Activated naive CD4-positive, alpha-beta T cell treated with anti-CD3 and anti-CD28 coated beads, Interleukin-2, amount 50 U/mL, for 72 hours (primary cell): ENCODE results near the gene DUSP6. TPM values are rescaled to one million over a fixed set of nuclear protein-coding genes. Genes with fewer than 3 reads are reported as not detected.
"Not testable (repeated sequence)": the region's sequence is repeated elsewhere in the genome, so short reads cannot be mapped to it uniquely, and the experiment has no call there.

Source experiments
- ATAC-seq, 2 donors: fragments of 150-1000 bp; cut with Tn5 transposase; 2 replicates each; pipeline ENCODE4 v1.10.0; 2021; ENCODE audit warnings: mild to moderate bottlenecking in 2 of 2, moderate library complexity in 2 of 2
- DNase-seq, 2 donors: peaks; one replicate each; pipeline ENCODE4 v3.0.0; 2021 to 2022; ENCODE audit warnings: low spot score in 2 of 2
- H3K27ac Mint-ChIP-seq, 2 donors: one replicate each; pipeline ENCODE4 v1.8.0; 2022; ENCODE audit warnings: mild to moderate bottlenecking in 2 of 2, mixed read lengths in 2 of 2
- H3K36me3 Mint-ChIP-seq, 2 donors: one replicate each; pipeline ENCODE4 v1.8.0; 2022; ENCODE audit warnings: mixed read lengths in 2 of 2
- H3K9me3 Mint-ChIP-seq, 2 donors: one replicate each; pipeline ENCODE4 v1.8.0; 2022; ENCODE audit warnings: mixed read lengths in 2 of 2
- total RNA-seq, 2 donors: library from RNA; stranded (reverse); gene quantifications; one replicate each; pipeline ENCODE4 v1.2.3, GENCODE V29; 2022

Gene DUSP6
- total RNA-seq, 2 donors from 2014 or later = 25.3 to 39.1 TPM

DNA sequence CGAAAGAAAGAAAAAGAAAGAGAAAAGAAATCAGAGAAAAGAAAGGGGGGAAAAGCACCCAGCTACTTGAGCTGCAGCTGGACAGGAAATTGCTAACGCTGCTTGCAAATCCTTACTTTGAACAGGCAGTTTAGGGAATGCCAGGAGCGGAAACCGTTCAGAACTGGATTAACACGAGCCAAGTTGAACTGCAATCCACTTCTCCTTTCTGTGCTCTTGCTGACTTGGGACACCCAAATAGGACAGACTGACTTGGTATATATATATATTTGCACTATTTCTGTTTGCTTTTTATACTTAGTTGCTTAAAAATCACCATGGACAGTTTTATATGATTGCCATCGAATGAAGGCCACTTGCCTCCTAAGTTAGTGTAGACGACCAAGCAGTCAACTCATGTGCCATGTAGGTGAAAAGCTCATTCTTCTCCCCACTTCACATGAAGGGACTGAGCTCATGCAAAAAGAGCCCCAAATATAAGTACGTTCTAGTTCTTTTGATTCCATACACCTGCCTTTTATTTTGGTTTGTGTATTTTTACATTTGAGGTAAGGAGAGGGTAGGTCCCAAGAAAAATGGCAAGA is 5.5 kb downstream of the DUSP6 start:
- ATAC-seq = no peak
- peaks cover 37 to 39% of the 10 kb centered on the region in 2 donors for H3K36me3 Mint-ChIP-seq
- no peak for DNase-seq
- H3K9me3 Mint-ChIP-seq = no peaks in the 10 kb centered on the region
- H3K27ac Mint-ChIP-seq = peak overlapping the region; percentile 28 to 81

DNA sequence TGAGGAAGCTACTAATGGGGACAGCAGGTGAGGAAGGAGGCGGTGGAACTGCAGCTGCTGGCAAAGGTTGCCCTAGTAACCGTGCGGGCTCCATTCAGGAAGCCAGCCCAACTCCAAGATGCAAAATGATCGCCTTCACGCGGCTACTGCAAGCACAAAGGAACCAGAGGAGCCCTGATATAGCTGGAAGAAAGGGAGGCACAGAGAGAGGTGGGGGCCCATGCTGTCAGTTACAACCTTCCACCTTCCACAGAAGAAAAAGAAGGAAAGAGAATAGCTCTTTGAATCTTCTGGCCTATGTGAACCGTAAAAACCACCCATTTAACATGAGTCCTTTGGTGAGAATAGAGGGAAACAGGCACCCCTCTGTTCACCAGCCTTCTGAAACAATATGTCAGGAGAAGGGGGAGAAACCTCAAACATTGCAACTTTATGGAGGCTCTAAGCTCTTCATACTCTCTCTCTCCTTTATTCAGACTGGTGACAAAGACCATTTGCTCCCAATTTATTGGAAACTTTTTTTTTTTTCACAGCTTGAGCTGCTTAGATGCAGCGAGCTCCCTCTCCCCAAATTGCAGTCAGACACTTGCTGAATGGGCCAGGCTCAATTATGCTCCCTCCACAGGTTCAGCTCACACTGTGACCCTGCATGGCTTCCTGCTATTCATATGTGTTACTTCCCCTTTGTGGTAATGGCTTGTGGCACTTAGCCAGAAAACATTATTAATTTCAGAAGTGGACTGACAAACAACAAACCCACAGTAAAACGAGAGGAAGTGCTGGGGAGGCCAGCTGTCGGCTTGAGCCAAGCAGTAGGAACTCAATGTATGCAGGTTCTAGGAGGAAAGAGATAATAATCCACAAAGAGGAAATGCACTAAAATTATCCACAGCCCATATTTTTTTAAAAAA is 6.2 kb downstream of the DUSP6 start:
- no peaks in the 10 kb centered on the region for H3K9me3 Mint-ChIP-seq
- peak overlapping the region; percentile 28 to 81 for H3K27ac Mint-ChIP-seq
- H3K36me3 Mint-ChIP-seq = peaks cover 30 to 38% of the 10 kb centered on the region in 2 donors
- ATAC-seq = peak; percentile 81 to 84
- DNase-seq = peak in 1 of 2 donors; percentile 41

DNA sequence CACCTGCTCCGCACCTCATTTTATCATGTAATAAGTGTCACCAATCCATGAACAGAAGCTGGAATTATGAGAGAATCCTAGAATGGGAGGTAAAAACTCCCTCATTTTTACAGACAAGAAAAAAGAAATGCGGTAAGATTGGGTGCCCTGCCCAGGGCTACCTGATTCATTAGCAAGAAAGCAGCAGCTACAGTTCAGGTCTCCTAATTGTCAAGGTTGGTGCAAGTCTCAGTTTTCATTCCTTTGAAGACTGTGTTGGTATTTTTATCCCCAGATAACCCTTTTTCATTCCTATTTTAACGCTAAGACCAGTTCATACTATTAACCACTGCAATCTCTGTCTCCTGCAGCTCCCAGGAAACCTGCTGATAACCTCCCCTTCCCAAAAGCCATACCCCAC is 6.9 kb downstream of the DUSP6 start:
- Mint-ChIP-seq H3K36me3 (peaks cover 22 to 31% of the 10 kb centered on the region in 2 donors), H3K9me3 (no peaks in the 10 kb centered on the region), H3K27ac (no peak overlapping the region)
- no peak for ATAC-seq
- no peak for DNase-seq

DNA sequence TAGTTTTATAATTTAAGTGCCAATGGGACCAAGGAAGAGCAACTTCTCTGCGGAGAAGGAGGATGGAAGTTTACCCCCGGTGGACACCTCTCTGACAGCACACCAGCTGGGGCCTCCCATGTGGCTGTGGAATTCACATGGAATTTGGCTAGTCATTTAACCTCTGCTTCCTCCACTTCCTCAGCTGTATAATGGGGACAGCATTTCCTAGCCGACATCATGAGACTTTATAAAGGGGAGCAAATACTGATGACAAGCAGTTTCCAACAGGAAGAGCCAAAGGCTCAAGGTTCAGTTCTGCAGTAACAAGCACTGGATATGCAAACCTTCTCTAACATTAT is 7.5 kb downstream of the DUSP6 start:
- ATAC-seq (no peak), DNase-seq (no peak)
- H3K9me3 Mint-ChIP-seq = no peaks in the 10 kb centered on the region
- H3K36me3 Mint-ChIP-seq = peaks cover 17 to 27% of the 10 kb centered on the region in 2 donors
- no peak overlapping the region for H3K27ac Mint-ChIP-seq

DNA sequence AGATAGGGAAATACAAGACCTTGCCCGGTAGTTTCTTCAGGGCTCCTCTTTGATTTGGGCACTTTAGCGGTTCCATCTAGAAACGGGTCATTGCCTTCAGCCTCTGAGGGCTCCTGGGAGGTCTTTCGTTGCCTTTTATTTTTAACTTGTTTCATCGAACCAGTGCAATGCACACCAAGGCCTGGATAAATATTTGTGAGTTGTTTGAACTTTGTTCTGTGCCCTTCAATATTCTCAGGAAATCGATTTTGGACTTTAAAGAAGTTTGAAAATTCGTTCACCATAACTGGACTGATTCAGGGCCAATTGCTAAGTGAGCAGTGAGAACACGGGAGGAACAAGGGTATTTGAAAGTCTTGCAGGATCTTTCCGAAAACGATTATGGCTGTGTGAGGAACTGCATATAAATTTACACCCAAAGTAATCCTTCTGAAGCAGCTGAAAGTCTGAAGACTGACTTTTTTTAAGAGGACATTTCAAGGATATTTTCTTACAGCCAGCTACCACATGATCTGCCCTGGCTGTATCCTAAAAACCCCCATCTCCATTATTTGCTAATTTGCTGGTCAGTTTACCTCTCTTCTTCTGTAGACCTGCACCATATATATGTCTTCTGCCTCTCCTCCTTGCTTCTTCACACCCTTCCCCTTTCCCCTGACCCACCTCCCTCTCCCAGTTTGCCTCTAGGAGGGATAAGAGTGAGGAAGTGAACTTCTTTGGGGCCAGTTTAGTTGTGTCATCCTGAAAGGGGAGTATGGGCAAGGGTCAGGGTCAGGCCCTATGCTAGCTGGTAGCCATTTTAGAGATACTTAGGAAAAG is 8.0 kb downstream of the DUSP6 start:
- DNase-seq (no peak), ATAC-seq (no peak)
- no peak overlapping the region for H3K27ac Mint-ChIP-seq
- H3K9me3 Mint-ChIP-seq = no peaks in the 10 kb centered on the region
- peaks cover 12 to 22% of the 10 kb centered on the region in 2 donors for H3K36me3 Mint-ChIP-seq

DNA sequence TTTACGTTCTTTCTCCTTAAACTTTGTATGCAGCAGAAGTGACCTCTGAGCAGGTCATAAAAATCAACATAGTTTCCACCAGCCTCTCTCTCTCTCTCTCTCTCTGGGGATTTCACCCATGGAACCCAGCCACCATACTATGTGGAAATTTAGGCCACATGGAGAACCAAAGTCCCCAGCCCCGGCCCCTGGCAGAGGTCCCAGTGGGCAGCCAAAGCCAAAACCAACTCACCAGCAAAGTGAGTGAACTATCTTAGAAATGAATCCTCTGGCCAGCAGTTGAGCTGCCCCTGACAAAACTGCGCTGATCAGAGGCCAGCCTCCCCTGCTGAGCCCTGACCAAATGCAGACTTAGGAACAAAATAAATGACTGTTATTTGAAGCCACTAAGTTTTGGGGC is 9.2 kb downstream of the DUSP6 start:
- Mint-ChIP-seq H3K27ac (no peak overlapping the region), H3K9me3 (no peaks in the 10 kb centered on the region)
- ATAC-seq = no peak

DNA sequence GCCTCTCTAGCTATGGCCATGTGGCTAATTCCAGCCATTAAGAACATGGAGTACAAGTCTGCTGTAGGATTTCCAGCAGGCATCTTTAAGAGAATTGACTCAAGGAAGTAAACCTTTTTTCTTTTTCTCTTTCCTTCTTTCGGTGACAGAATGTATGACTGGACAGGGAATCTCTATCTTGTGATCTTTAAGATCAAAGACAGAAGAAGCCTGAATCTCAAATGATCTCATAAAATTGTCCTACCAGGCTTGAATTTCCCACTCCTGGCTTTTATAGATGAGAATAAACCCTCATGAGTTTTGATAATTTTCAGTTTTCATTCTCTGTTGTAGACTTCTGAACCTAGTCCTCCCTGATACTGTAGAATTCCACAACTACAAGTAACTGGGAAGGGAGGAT is 11.4 kb downstream of the DUSP6 start:
- no peaks in the 10 kb centered on the region for H3K36me3 Mint-ChIP-seq
- no peak overlapping the region for H3K27ac Mint-ChIP-seq
- DNase-seq (no peak), ATAC-seq (no peak)
- H3K9me3 Mint-ChIP-seq = no peaks in the 10 kb centered on the region

More for the DNA sequence above, 9.2 kb downstream of the DUSP6 start:
- peaks cover under 1 to 11% of the 10 kb centered on the region in 2 donors for H3K36me3 Mint-ChIP-seq
- DNase-seq = no peak

DNA sequence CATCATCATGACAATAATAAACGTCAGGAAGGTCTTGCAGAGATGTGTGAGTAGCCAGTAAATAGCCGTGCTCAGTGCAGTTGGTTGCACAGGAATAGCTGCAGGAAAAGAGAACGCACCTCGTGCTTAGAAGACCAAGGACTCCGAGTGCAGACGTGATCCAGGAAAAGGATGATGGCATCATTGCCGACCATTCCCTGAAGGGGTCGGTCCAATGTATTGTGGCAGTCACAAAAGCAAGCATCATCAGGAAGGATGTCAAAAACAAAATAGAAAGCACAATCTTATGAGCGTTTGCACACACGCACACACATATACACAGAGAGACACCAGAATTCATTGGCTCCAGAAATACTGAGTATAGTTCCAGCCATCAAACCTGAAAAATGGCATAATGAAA is 12.8 kb downstream of the DUSP6 start:
- ATAC-seq = no peak
- DNase-seq = no peak
- no peaks in the 10 kb centered on the region for H3K36me3 Mint-ChIP-seq
- no peaks in the 10 kb centered on the region for H3K9me3 Mint-ChIP-seq
- H3K27ac Mint-ChIP-seq = no peak overlapping the region

DNA sequence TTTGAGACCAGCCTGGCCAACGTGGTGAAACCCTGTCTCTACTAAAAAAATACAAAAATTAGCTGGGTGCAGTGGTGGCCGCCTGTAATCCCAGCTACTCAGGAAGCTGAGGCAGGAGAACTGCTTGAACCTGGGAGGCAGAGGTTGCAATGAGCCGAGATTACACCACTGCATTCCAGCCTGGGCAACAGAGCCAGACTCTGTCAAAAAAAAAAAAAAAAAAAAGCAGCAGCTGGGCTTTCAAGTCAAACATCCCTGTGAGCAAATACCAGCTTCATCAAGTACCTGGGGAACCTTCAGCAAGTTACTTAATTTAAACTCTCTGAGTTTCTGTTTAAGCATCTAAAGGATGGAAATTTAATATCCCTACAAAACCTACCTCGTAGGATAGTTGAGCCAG is 15.2 kb downstream of the DUSP6 start:
- ATAC-seq, H3K27ac Mint-ChIP-seq, DNase-seq, H3K9me3 Mint-ChIP-seq, H3K36me3 Mint-ChIP-seq: not testable (repeated sequence)

DNA sequence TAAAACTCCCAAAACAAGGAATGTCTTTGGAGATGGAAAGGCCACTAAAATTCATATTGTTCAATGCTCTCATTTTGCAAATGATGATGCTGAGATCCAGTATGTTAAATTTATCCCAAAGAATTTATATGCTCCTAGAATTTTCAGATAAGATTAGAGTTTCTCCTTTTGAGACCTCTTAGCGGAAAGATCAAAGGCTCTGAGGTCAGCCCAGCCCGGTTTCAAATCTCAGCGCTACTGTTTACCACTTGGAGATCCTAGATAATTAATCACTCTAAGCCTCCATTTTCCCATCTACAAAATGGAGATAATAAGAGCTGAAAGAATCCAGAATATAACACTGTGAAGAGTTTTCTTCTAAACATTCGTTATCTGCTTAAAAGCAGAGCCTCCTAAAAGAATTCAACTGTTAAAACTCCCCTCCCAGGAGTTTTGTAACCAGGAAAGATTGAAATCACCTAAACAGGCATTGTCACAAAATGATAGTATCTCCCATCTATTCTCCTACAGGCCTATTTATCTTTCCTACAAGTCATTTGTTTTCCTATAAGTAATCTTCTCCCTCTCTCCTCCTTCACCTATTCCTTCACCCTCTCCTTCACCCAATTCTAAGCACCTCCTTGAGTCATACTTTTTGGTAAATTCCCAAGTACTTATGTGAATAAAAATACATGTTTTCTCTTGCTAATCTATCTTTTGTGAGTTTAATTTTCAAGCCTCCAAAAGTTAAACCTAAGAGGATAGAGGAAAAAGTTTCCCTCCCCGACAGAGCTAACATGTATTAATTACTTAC is 16.7 kb downstream of the DUSP6 start:
- DNase-seq = no peak

DNA sequence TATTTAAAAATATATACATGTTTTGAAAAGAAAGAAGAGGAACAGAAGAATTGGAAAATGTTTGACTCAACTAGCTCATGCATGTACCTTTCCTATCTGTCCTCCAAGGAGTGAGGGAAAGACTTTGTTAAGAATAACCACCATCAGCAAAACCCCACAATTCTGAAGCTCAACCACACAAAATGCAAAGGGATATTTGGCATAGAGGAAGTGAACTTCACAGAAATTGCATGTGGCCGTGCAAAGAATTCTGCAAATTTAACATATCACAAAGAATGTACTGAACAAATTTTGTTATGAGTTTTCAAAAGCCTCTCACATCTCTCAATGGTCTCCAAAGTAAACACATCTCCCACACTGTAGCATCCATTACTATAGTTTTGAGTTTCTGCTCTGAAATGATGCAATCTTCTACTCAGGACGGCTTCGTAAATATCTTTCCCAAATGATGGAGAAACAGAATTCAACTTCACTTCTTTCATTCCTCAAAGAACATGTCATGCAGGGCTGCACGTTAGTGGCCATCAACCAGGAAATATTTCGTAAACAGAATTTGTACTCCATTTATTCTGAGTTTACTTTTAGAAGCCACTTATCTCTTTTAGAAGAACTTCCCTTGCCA is 17.6 kb downstream of the DUSP6 start:
- Mint-ChIP-seq H3K27ac (no peak overlapping the region), H3K36me3 (peaks cover 0 to 13% of the 10 kb centered on the region in 2 donors), H3K9me3 (peaks cover 0 to 15% of the 10 kb centered on the region in 2 donors)
- ATAC-seq (no peak), DNase-seq (no peak)

More for the DNA sequence above, 16.7 kb downstream of the DUSP6 start:
- peaks cover 0 to 10% of the 10 kb centered on the region in 2 donors for H3K36me3 Mint-ChIP-seq
- H3K27ac Mint-ChIP-seq = no peak overlapping the region
- H3K9me3 Mint-ChIP-seq = peaks cover 0 to 11% of the 10 kb centered on the region in 2 donors
- no peak for ATAC-seq

DNA sequence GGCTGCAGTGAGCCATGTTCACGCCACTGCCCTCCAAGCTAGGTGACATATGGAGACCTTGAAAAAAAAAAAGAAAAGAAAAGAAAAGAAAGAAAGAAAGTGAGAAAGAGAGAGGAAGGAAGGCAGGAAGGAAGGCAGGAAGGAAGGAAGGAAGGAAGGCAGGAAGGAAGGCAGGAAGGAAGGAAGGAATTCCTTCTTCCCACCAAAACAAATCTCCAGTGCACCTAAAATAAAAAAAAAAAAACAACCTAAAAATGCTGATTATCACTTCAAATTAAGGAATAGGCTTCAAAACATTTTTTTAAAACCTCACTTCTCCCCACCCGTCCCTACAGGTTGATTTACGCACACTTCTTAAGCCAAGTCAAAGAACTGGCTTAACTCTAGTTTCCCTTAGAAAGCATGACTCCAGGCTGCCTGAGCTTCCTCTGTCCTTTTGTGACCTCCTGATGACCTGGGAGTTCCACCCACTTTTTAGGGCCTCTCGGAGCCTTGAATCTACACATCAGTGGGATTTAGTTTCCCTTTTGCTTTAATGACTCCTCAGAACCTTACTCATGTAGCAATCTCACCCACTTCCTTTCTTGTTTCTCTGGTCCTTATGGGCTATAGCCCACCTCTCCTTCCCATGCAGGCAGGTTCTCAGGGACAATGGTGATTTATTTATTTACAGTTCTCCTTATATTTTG is 18.6 kb downstream of the DUSP6 start:
- ATAC-seq = peak; percentile 85 to 97
- H3K36me3 Mint-ChIP-seq = peaks cover 0 to 13% of the 10 kb centered on the region in 2 donors
- no peak for DNase-seq
- peak overlapping the region in 1 of 2 donors; percentile 84 for H3K27ac Mint-ChIP-seq
- peaks cover 0 to 15% of the 10 kb centered on the region in 2 donors for H3K9me3 Mint-ChIP-seq

DNA sequence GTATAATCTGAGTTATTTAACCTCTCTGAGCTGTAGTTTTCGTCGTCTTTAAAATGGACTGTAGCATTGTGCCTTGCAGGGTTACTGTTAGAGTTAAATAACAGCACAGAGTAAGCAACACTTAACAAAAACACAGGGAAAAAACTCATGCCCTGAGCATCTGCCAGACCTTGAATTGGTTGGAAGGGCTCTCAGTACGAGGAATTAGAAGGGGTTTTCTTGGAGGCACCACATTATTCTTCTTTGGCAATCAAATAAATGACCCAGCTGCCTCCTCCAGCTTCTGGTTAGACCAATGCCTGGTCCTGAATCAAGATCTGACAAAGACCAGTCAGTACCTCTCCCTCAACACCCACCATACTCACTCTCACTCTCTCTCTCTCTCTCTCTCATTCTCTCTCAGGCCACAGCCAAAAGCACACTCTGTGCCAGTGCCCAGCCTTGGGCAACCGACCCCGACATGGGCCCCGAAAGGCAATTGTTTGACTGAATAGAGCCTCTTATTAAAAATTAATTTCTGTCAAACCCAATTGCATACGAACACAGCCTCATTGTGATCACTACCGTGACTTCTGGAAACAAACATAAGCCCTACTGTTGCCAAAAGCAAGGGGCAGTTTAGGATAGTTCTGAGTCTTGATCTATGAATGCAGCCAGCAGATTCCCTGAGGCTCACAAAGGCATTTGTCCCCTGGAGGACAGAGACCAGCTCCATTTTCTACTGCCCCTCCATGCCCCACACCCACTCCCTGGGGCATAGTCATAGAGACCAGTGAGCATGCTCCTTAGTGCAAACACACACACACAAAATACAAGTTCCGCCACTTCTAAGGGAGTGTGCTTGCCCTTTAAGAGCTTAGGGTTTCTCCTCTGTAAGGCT is 23.9 kb downstream of the DUSP6 start:
- H3K27ac Mint-ChIP-seq = no peak overlapping the region

DNA sequence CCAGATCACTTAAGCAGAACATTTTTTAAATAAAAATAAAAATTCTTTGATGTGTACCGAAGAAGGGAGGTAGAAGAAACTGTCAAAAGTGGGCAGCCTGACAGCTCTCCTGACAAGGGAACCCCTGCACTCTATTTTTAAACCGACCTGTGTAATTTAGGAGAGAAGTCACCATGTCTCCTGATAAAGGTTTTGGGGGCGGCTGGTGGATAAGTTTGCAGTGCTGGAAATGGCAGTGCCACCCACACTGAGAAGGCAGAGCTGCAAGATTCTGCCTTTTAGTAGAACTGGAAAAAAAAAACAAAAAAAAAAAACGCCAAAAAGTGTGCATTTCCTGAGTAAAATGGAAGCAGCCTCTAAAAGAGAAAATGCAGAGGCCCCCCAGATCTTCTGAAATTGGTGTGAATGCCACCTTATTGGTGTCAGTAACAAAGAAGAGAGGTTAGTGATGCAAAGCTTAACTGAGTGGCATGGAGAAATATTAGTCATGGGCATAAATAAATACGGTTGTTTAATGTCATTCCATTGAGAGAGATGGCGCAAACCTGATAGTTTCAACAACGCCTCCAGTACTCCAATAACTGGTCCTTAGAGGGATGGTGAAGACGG is 24.7 kb downstream of the DUSP6 start:
- DNase-seq (no peak), ATAC-seq (no peak)
- H3K27ac Mint-ChIP-seq = no peak overlapping the region
- H3K36me3 Mint-ChIP-seq = peaks cover 0 to 13% of the 10 kb centered on the region in 2 donors
- H3K9me3 Mint-ChIP-seq = peaks cover 0 to 15% of the 10 kb centered on the region in 2 donors

More for the DNA sequence above, 23.9 kb downstream of the DUSP6 start:
- DNase-seq = no peak
- H3K9me3 Mint-ChIP-seq = peaks cover 0 to 15% of the 10 kb centered on the region in 2 donors
- H3K36me3 Mint-ChIP-seq = peaks cover 0 to 13% of the 10 kb centered on the region in 2 donors
- no peak for ATAC-seq
